HG02588 (cell line): Measurements from ENCODE around the gene ATP8A1.
A peak's percentile ranks its signal among the peaks of the same experiment; 100 is the strongest.
"Not testable (repeated sequence)": the region's sequence is repeated elsewhere in the genome, so short reads cannot be mapped to it uniquely, and the experiment has no call there.

Experiments
- ATAC-seq: cut with Tn5 transposase; IDR thresholded peaks from one replicate; pipeline ENCODE4 v1.9.1; 2021; ENCODE audit warnings: mild to moderate bottlenecking, moderate library complexity; ENCODE audit not compliant: unreplicated experiment

The ATP8A1 gene

GRCh38 chr4:42513748-42514492 is 143.0 kb downstream of the ATP8A1 start:
- no peak for ATAC-seq

- no peak for ATAC-seq
These were observed 144.7 kb downstream of the ATP8A1 start for GRCh38 chr4:42512226-42512625.

- no peak for ATAC-seq
These were observed 146.7 kb downstream of the ATP8A1 start for GRCh38 chr4:42510225-42510624.

DNA sequence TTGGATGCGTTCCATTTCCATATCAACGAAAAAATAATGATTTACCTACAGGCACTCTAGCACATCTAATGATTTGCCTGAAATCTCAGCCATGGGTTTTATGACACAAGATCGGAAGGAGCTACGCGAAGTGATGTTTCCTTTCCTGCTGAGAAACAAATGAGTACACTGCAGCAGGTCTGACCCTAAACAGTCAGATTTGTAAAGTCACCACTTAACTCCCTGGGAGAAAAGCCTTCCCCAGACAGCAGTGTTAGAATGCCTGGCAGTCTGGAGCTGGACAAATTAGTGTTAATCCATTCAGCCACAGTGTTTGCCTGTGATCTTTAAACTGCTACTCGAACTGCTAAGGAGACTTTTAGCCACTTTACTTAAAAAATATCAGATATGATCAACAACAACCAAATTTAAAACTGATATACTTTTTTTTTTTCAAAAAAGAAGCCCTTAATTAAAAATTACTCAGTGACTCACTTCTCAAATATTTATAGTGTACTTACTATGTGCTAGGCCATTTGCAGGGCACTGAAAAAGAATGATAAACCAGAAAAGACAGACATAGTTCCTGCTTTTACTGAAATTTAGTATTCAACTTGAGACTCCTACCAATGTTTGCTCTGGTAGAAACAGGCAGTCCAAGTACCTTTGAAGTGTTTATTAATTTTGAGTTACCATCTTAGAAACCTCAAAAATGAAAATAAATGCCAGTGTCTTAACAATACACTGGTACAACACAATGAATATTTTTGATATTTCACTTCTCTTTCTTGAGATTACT is 155.1 kb downstream of the ATP8A1 start:
- ATAC-seq: no peak

- ATAC-seq: no peak
These were observed 158.9 kb downstream of the ATP8A1 start for GRCh38 chr4:42498040-42498439.

DNA sequence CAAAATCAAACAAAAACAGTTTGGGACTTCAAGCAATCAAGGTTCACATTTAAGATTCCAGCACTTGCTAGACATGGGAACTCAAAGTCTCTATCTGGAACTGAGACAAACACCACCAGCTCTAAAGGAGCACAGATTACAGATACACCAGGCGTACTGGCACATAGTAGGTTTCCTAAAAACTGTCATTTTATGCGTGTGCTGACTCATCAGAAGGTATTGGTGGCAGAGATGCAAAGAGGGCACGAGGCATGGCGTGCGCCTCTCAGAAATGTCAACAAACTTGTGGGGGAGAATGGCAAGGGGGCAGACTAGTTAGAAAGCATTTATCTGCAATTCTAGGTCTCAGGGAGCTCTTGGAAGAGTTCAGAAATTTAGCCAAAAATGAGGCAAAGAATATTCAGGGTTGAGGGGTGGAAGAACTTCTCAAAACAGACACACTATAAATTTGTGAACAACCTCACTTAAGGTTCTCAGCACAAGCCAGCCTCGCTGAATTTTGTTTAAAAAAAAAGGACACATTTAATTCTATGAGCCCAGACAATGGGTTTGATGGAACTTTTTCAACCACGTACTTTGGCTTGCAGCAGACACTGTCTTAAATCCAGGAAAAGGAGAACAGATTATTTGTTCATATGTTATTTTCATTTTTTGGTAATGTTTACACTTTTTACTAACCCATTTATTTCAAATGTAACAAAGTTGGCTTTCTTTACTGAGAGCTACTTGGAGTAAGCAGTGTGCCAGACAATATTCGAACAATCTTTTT is 159.6 kb downstream of the ATP8A1 start:
- no peak for ATAC-seq

GRCh38 chr4:42492962-42493361 is 163.9 kb downstream of the ATP8A1 start:
- ATAC-seq: no peak

GRCh38 chr4:42490015-42490414 is 166.9 kb downstream of the ATP8A1 start:
- ATAC-seq: no peak

DNA sequence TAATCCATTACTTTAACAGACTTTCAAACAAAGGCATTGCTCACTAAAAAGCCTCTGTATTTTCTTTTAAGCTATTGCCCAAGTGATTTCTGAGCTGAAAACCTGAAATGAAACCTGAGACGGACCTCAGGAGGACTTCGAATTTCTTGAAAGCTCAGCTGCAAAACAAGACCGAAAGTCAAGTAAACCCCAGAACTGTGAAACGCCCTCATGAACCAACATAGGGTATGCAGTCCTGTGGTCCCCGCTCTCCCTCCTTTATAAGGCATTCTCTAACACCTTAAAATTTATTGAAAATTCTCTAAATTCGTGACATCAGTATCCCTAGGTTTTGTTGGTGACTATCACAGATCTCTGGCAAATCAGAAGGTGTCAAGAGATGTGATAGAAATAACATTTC is 167.8 kb downstream of the ATP8A1 start:
- ATAC-seq: peak; percentile 75

- no peak for ATAC-seq
These were observed 168.4 kb downstream of the ATP8A1 start for GRCh38 chr4:42488554-42488953.

- ATAC-seq: peak; percentile 81
These were observed 168.8 kb downstream of the ATP8A1 start for GRCh38 chr4:42488114-42488513.

DNA sequence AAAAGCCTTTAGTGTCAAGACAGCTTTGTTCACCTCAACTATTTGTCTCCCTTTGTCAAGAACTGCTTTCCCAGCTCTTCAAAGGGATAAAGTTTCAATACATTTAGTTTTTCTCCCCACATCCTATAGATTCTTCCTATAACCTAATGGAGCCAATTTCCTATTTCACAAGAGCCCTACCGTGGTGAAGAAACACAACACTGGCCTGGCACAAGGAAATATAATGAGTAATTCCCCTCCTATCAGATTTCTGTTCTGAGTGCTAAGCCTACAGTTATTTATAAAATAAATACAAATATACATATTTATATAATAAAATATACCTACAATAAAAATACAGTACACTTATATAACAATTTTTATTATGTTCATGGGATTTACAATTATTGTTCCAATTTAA is 169.7 kb downstream of the ATP8A1 start:
- no peak for ATAC-seq

GRCh38 chr4:42486156-42486555 is 170.7 kb downstream of the ATP8A1 start:
- not testable (repeated sequence) for ATAC-seq

GRCh38 chr4:42484630-42485029 is 172.3 kb downstream of the ATP8A1 start:
- ATAC-seq: no peak

- ATAC-seq: no peak
These were observed 173.2 kb downstream of the ATP8A1 start for GRCh38 chr4:42483426-42484379.

DNA sequence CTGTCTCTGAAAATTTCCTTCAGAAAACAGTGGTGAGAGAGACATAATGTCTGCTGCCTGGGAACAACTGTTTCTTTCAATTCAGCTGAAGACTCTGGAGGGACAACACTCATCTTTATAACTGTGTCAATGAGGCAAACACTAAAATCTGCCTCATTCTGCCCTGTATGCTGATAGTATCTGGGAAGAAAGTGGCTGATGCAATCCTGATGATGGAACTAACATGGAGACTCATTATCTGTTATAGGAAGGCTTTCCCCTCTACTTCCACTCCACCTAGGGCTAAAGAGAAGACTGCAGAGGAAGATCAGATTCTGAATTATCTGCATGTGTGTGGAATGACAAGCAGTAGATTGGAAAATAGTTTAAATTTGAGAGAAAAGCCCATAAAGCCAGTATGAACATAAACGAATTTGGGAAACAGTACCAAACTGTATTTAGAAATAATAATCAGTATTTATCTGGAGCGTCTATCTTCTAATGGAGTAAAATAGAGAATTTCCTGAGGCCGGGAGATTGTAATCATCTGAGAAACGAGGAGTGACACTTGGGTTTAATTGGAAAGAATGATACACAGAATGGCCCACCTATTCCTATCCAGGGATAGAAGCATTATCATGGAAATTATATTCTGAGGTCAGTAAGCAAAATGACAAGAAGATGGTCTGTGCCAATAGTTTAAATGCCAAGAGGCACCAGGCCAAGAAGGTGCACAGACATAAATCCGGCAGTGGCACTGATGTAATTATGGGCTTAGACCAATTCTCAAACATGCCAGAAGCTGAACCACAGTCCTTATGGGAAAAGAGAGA is 174.2 kb downstream of the ATP8A1 start:
- ATAC-seq: no peak

- ATAC-seq: no peak
These were observed 176.2 kb downstream of the ATP8A1 start for GRCh38 chr4:42480717-42481116.

GRCh38 chr4:42480281-42480680 is 176.6 kb downstream of the ATP8A1 start:
- ATAC-seq: no peak

GRCh38 chr4:42478946-42479345 is 178.0 kb downstream of the ATP8A1 start:
- no peak for ATAC-seq

- ATAC-seq: peak; percentile 71
These were observed 178.4 kb downstream of the ATP8A1 start for GRCh38 chr4:42478509-42478908.
